Esophagus squamous epithelium (tissue), 4 donors: Measurements from ENCODE around the gene UVRAG.

Experiments used
- CTCF ChIP-seq, 6 experiments: fragments of 450-650 bp in 4 of 6; fragments of 200-600 bp in 2 of 6; sonication (generic) in 2 of 6; IDR thresholded peaks; one replicate each; pipeline ENCODE4 v1.5.1; 2016 to 2019; ENCODE audit warnings: antibody characterized with exemption in 6 of 6, mild to moderate bottlenecking in 4 of 6, moderate library complexity in 4 of 6
- POLR2A ChIP-seq, 4 donors: fragments of 450-650 bp; IDR thresholded peaks; one replicate each; pipeline ENCODE4 v1.6.1; 2017; ENCODE audit warnings: antibody characterized with exemption in 4 of 4, mild to moderate bottlenecking in 4 of 4, moderate library complexity in 3 of 4

GRCh38 chr11:76156971-76157427 lies 342.0 kb downstream of the UVRAG start:
- TF ChIP-seq CTCF (IDR thresholded peaks at IDR 0.05) (no peak), POLR2A (IDR thresholded peaks at IDR 0.05) (no peak)
